GM12878 (cell line): ENCODE measurements around the gene IMMP2L. TPM values are rescaled to one million over a fixed set of nuclear protein-coding genes. Genes with fewer than 3 reads are reported as not detected.

Experiments
- ATAC-seq: fragments of 200-7000 bp; cut with Tn5 transposase; 3 replicates; pipeline ENCODE4 v1.9.1; 2020; ENCODE audit warnings: mild to moderate bottlenecking, moderate library complexity
- BruUV-seq: library from RNA; stranded (reverse); fragments of 400-500 nt; replicated peaks from 2 replicates; lab custom pipeline; 2021; lab: Mats Ljungman, UMichigan
- CTCF ChIA-PET: fragments of 300-600 bp; sonication (Branson Sonifier 250); formaldehyde crosslinking; extraction: SDS; loops from one replicate; lab custom pipeline; 2021; ENCODE audit warnings: inconsistent platforms; lab: Yijun Ruan, JAX
- POLR2A ChIA-PET: fragments of 350-600 bp; formaldehyde crosslinking; extraction: SDS; loops from one replicate; lab custom pipeline; 2021; ENCODE audit warnings: inconsistent platforms; lab: Charles Lee
- RAD21 ChIA-PET: fragments of 300-600 bp; sonication (Branson Sonifier 250); formaldehyde crosslinking; loops from one replicate; lab custom pipeline; 2023; ENCODE audit warnings: antibody characterized with exemption; ENCODE audit not compliant: unreplicated experiment; lab: Charles Lee
- SMC1A ChIA-PET: fragments of 300-600 bp; sonication (Branson Sonifier 250); formaldehyde crosslinking; loops from one replicate; lab custom pipeline; 2023; ENCODE audit not compliant: unreplicated experiment, uncharacterized antibody; lab: Charles Lee
- DNase-seq: peaks from one replicate; pipeline ENCODE4 v3.0.0-alpha.2; 2011; ENCODE audit warnings: low read depth, low spot score
- FAIRE-seq: peaks from 3 replicates; lab custom pipeline; 2011; peaks lifted over from hg19 to GRCh38; lab: Jason Lieb, UNC
- H2AFZ ChIP-seq: 2 replicates; pipeline ENCODE4 v1.6.0; 2011; ENCODE audit warnings: low read depth, low read length, control low read depth; ENCODE audit not compliant: control insufficient read depth
- H3K27ac ChIP-seq: 2 replicates; pipeline ENCODE4 v1.5.1; 2011; ENCODE audit warnings: control low read depth; ENCODE audit not compliant: control insufficient read depth, insufficient read depth
- H3K27me3 ChIP-seq, 2 experiments: replicated peaks in 1 of 2; 2 replicates each; pipeline versions ENCODE4 v1.6.0 to v1.6.1; 2011; ENCODE audit warnings: low read length in 1 of 2; ENCODE audit not compliant: control insufficient read depth in 2 of 2, insufficient read depth in 2 of 2
- H3K36me3 ChIP-seq, 2 experiments: 2 replicates each; pipeline ENCODE4 v1.5.1; 2011; ENCODE audit warnings: low read length in 1 of 2; ENCODE audit not compliant: control insufficient read depth in 2 of 2, insufficient read depth in 2 of 2
- H3K4me1 ChIP-seq: 2 replicates; pipeline ENCODE4 v1.6.1; 2011; ENCODE audit warnings: mild to moderate bottlenecking, low read length, moderate library complexity, mixed read lengths; ENCODE audit not compliant: control insufficient read depth, insufficient read depth
- H3K4me2 ChIP-seq: 2 replicates; pipeline ENCODE4 v1.6.0; 2011; ENCODE audit warnings: control low read depth; ENCODE audit not compliant: control insufficient read depth, insufficient read depth
- H3K4me3 ChIP-seq: fragments of 200-600 bp; sonication (generic); 2 replicates; pipeline ENCODE4 v1.5.1; 2016
- H3K79me2 ChIP-seq: 2 replicates; pipeline ENCODE4 v1.6.0; 2011; ENCODE audit warnings: low read length; ENCODE audit not compliant: control insufficient read depth, insufficient read depth
- H3K9ac ChIP-seq: 2 replicates; pipeline ENCODE4 v1.8.0; 2011; ENCODE audit warnings: low read length, control low read depth, mixed read lengths; ENCODE audit not compliant: control insufficient read depth, insufficient read depth
- H3K9me3 ChIP-seq: replicated peaks from 3 replicates; pipeline ENCODE4 v1.5.1; 2011; ENCODE audit warnings: mild to moderate bottlenecking, low read length; ENCODE audit not compliant: control insufficient read depth, insufficient read depth
- H4K20me1 ChIP-seq: 2 replicates; pipeline ENCODE4 v1.6.0; 2011; ENCODE audit not compliant: control insufficient read depth, insufficient read depth
- ATF7 ChIP-seq: fragments of 450-650 bp; IDR thresholded peaks from 2 replicates; pipeline ENCODE4 v1.6.1; 2016; ENCODE audit warnings: low read depth, mild to moderate bottlenecking
- BCL11A ChIP-seq: IDR thresholded peaks from 2 replicates; pipeline ENCODE4 v1.6.1; 2011; ENCODE audit warnings: low read depth, low read length
- CUX1 ChIP-seq: IDR thresholded peaks from 2 replicates; pipeline ENCODE4 v1.6.1; 2012; ENCODE audit warnings: improper control_type of control experiment, low read depth, low read length; ENCODE audit not compliant: insufficient replicate concordance
- E4F1 ChIP-seq: fragments of 450-650 bp; IDR thresholded peaks from 2 replicates; pipeline ENCODE4 v1.6.1; 2018; ENCODE audit warnings: borderline replicate concordance, mild to moderate bottlenecking; ENCODE audit not compliant: partially characterized antibody
- IKZF2 ChIP-seq, 2 experiments: fragments of 450-650 bp; IDR thresholded peaks; 2 replicates each; pipeline ENCODE4 v1.6.1; 2017; ENCODE audit warnings: mild to moderate bottlenecking in 2 of 2, moderate library complexity in 2 of 2
- IRF4 ChIP-seq: IDR thresholded peaks from 2 replicates; pipeline ENCODE4 v1.6.1; 2011; ENCODE audit warnings: low read depth, low read length
- NR2C2 ChIP-seq: IDR thresholded peaks from 2 replicates; pipeline ENCODE4 v1.6.1; 2011; ENCODE audit warnings: borderline replicate concordance, low read depth; ENCODE audit not compliant: control insufficient read depth, insufficient read length
- RELA ChIP-seq: fragments of 450-650 bp; IDR thresholded peaks from 2 replicates; pipeline ENCODE4 v1.8.0; 2014; ENCODE audit warnings: borderline replicate concordance; ENCODE audit not compliant: partially characterized antibody
- SIN3A ChIP-seq: IDR thresholded peaks from 2 replicates; pipeline ENCODE4 v1.6.1; 2012; ENCODE audit warnings: low read depth, low read length, improper control_type of control experiment
- SRF ChIP-seq, 2 experiments: IDR thresholded peaks; 2 replicates each; pipeline ENCODE4 v1.6.1; 2011; ENCODE audit warnings: low read depth in 2 of 2, low read length in 2 of 2, mild to moderate bottlenecking in 1 of 2, moderate library complexity in 1 of 2
- ZNF384 ChIP-seq: IDR thresholded peaks from 2 replicates; pipeline ENCODE4 v1.6.1; 2012; ENCODE audit warnings: low read depth, mild to moderate bottlenecking, low read length, improper control_type of control experiment, borderline replicate concordance
- ZSCAN29 ChIP-seq: fragments of 450-650 bp; IDR thresholded peaks from 2 replicates; pipeline ENCODE4 v1.6.1; 2017; ENCODE audit warnings: mild to moderate bottlenecking, moderate library complexity
- WGBS: methylation state at CpG from one replicate; pipeline ENCODE4 v1.1.6; 2016; ENCODE audit warnings: low lambda C conversion rate; ENCODE audit not compliant: insufficient replicate concordance, insufficient coverage; ENCODE audit errors: missing lambda C conversion rate; 5-methylcytosine and 5-hydroxymethylcytosine counted together
- in situ Hi-C: fragments of 300-500 bp; cut with MboI; formaldehyde crosslinking; loops from 9 replicates; pipeline ENCODE4 v1.14.3; 2018; ENCODE audit warnings: mixed read lengths
- intact Hi-C: fragments of 100-400 bp; cut with micrococcal nuclease; formaldehyde crosslinking; loops from one replicate; pipeline ENCODE4 v1.14.2; 2022; ENCODE audit not compliant: unreplicated experiment
- polyA plus RNA-seq, 11 experiments: library from polyadenylated mRNA; depleted of rRNA in 4 of 11; unstranded in 6 of 11; stranded (reverse) in 5 of 11; fragments of >200 nt; fragmentation: Nextera tagmentation in 4 of 11; fragmentation: Illumina TruSeq in 1 of 11; extraction: Ambion mirVana in 4 of 11; extraction: Trizol in 1 of 11; gene quantifications; 1 replicate in 1 of 11; 2 replicates in 10 of 11; pipeline versions ENCODE4 v1.2.1 to v1.2.3, GENCODE V29; 2011 to 2016; ENCODE audit warnings: inconsistent platforms in 2 of 11, missing spikeins in 2 of 11, low read depth in 1 of 11
- total RNA-seq, 4 experiments: library from RNA; depleted of rRNA in 3 of 4; stranded (reverse); fragments of >200 nt in 3 of 4; fragmentation: Illumina TruSeq in 1 of 4; extraction: Trizol in 1 of 4; gene quantifications; 2 replicates each; pipeline versions ENCODE4 v1.2.1 to v1.2.3, GENCODE V29; 2013 to 2021

IMMP2L gene
- total and polyA plus RNA-seq, 10 of the 15 experiments (the other 5 are each of a cell fraction or from before 2014, with no cell fraction given): 12.6 to 46.3 (median 19.6) TPM

- TF ChIP-seq CUX1 (no peak), BCL11A (no peak)
These were observed 22.0 kb downstream of the IMMP2L start (continued) for GRCh38 chr7:111540199-111540815.

GRCh38 chr7:111537134-111537533 is 25.2 kb downstream of the IMMP2L start:
- in situ Hi-C loops (no loop called here), intact Hi-C loops (no loop called here)
- BruUV-seq: no TSS peak
- FAIRE-seq (no peak), ATAC-seq (no peak), DNase-seq (no peak)
- H3K27me3 ChIP-seq: no peaks in the 10 kb centered on the region
- H3K4me1 ChIP-seq: no peaks in the 10 kb centered on the region
- H3K9ac ChIP-seq: no peak overlapping the region
- no peaks in the 10 kb centered on the region for H3K9me3 ChIP-seq
- H3K4me2 ChIP-seq: no peak overlapping the region
- 94% methylated on average over 1 of the region's 1 CpG for WGBS
- H4K20me1 ChIP-seq: no peaks in the 10 kb centered on the region
- H3K79me2 ChIP-seq: no peaks in the 10 kb centered on the region
- TF ChIP-seq SRF (IDR thresholded peaks at IDR 0.05; ENCODE audit: low read depth in 2 of 2, low read length in 2 of 2): no peak
- no peak for TF ChIP-seq ATF7
- TF ChIP-seq RELA: no peak
- TF ChIP-seq E4F1: no peak
- no peak for TF ChIP-seq ZSCAN29
- TF ChIP-seq SIN3A: no peak
- TF ChIP-seq IKZF2 (IDR thresholded peaks at IDR 0.05): no peak
- TF ChIP-seq ZNF384: no peak
- TF ChIP-seq NR2C2: no peak
- no peak for TF ChIP-seq IRF4
- no peaks in the 10 kb centered on the region for H3K36me3 ChIP-seq
- SMC1A ChIA-PET: no interaction called here
- RAD21 ChIA-PET: interaction anchor here (0.9 kb wide), 1 partner anchor 14 kb away, joined by 6 read pairs; no protein-coding TSS in a partner anchor
- no peak overlapping the region for H2AFZ ChIP-seq
- H3K27ac ChIP-seq: no peak overlapping the region
- CTCF ChIA-PET: no interaction called here
- H3K4me3 ChIP-seq: no peak overlapping the region
- POLR2A ChIA-PET: interaction anchor here (0.7 kb wide), 1 partner anchor 25 kb away, joined by 9 read pairs; no protein-coding TSS in a partner anchor
